ENCODE measurements around the gene MT1M. TPM values are rescaled to one million over a fixed set of nuclear protein-coding genes. Genes with fewer than 3 reads are reported as not detected.

MT1M gene
- total RNA-seq, 1 experiment from 2014 or later: not detected

- no peaks in the 10 kb centered on the region for H3K9me3 ChIP-seq (ENCODE audit: insufficient read depth, low read depth)
- H3K4me3 ChIP-seq: no peak overlapping the region
- H3F3A ChIP-seq (ENCODE audit: insufficient read depth, low read depth): peaks cover 8% of the 10 kb centered on the region; the same call in 1 of the 2 replicates
- no peaks in the 10 kb centered on the region for H3K27me3 ChIP-seq (ENCODE audit: insufficient read depth, low read depth)
- no peak overlapping the region for H2AFZ ChIP-seq
- H3K79me2 ChIP-seq (ENCODE audit: low read depth): no peaks in the 10 kb centered on the region
- ChIA-PET POLR2A (ENCODE audit: unreplicated experiment) (no interaction called here), CTCF (no interaction called here)
- DNase-seq: no peak
- no peak overlapping the region for H3K27ac ChIP-seq
- H3K4me1 ChIP-seq (replicated peaks; ENCODE audit: insufficient read depth): peaks cover 7% of the 10 kb centered on the region
- no peaks in the 10 kb centered on the region for H3K36me3 ChIP-seq (ENCODE audit: low read depth)
- H4K20me1 ChIP-seq (ENCODE audit: insufficient read depth): no peaks in the 10 kb centered on the region
- no peak overlapping the region for H3K4me2 ChIP-seq
- BruUV-seq (replicated peaks): no TSS peak
- no peaks in the 10 kb centered on the region for H3K9me2 ChIP-seq (ENCODE audit: insufficient read depth)
- intact Hi-C loops (cut with micrococcal nuclease; ENCODE audit: unreplicated experiment): no loop called here
- TF ChIP-seq EZH2 (IDR thresholded peaks at IDR 0.05; ENCODE audit: low read depth) (no peak), CTCF (conservative IDR thresholded peaks at IDR 0.05) (no peak)
Observed at GRCh38 chr16:56628486-56629350, 3.7 kb upstream of the MT1M start.

GRCh38 chr16:56629531-56629930, 2.9 kb upstream of the MT1M start:
- no peak overlapping the region for H2AFZ ChIP-seq
- H3K36me3 ChIP-seq (ENCODE audit: low read depth): no peaks in the 10 kb centered on the region
- no peak overlapping the region for H3K4me3 ChIP-seq
- H3K4me2 ChIP-seq: no peak overlapping the region
- BruUV-seq (replicated peaks): no TSS peak
- ChIA-PET POLR2A (ENCODE audit: unreplicated experiment) (no interaction called here), CTCF (no interaction called here)
- no peaks in the 10 kb centered on the region for H3K27me3 ChIP-seq (ENCODE audit: insufficient read depth, low read depth)
- no peaks in the 10 kb centered on the region for H3K9me3 ChIP-seq (ENCODE audit: insufficient read depth, low read depth)
- TF ChIP-seq CTCF (conservative IDR thresholded peaks at IDR 0.05): no peak
- no peak for TF ChIP-seq EZH2 (IDR thresholded peaks at IDR 0.05; ENCODE audit: low read depth)
- intact Hi-C loops (cut with micrococcal nuclease; ENCODE audit: unreplicated experiment): no loop called here
- H3K9me2 ChIP-seq (ENCODE audit: insufficient read depth): no peaks in the 10 kb centered on the region
- peaks cover 8% of the 10 kb centered on the region; the same call in 1 of the 2 replicates for H3F3A ChIP-seq (ENCODE audit: insufficient read depth, low read depth)
- no peaks in the 10 kb centered on the region for H3K79me2 ChIP-seq (ENCODE audit: low read depth)
- no peak for DNase-seq
- H4K20me1 ChIP-seq (ENCODE audit: insufficient read depth): no peaks in the 10 kb centered on the region
- H3K4me1 ChIP-seq (replicated peaks; ENCODE audit: insufficient read depth): peaks cover 7% of the 10 kb centered on the region
- no peak overlapping the region for H3K27ac ChIP-seq

- Histone ChIP-seq H3K27me3 (ENCODE audit: insufficient read depth, low read depth) (no peaks in the 10 kb centered on the region), H3K9me2 (ENCODE audit: insufficient read depth) (no peaks in the 10 kb centered on the region), H2AFZ (no peak overlapping the region), H3K9me3 (ENCODE audit: insufficient read depth, low read depth) (no peaks in the 10 kb centered on the region), H3F3A (ENCODE audit: insufficient read depth, low read depth) (peaks cover 8% of the 10 kb centered on the region; the same call in 1 of the 2 replicates), H3K4me1 (replicated peaks; ENCODE audit: insufficient read depth) (peaks cover 7% of the 10 kb centered on the region), H3K27ac (no peak overlapping the region), H3K4me3 (no peak overlapping the region), H3K79me2 (ENCODE audit: low read depth) (no peaks in the 10 kb centered on the region), H3K36me3 (ENCODE audit: low read depth) (no peaks in the 10 kb centered on the region), H4K20me1 (ENCODE audit: insufficient read depth) (no peaks in the 10 kb centered on the region), H3K4me2 (no peak overlapping the region)
- no peak for DNase-seq
- CTCF ChIA-PET: no interaction called here
- POLR2A ChIA-PET (ENCODE audit: unreplicated experiment): no interaction called here
- no TSS peak for BruUV-seq (replicated peaks)
- intact Hi-C loops (cut with micrococcal nuclease; ENCODE audit: unreplicated experiment): no loop called here
- TF ChIP-seq EZH2 (IDR thresholded peaks at IDR 0.05; ENCODE audit: low read depth) (no peak), CTCF (conservative IDR thresholded peaks at IDR 0.05) (no peak)
Observed at GRCh38 chr16:56630134-56630533, 2.3 kb upstream of the MT1M start.

Measured in PC-9 (cell line).